Renal pelvis (tissue), 4 donors: ENCODE measurements around the gene CSMD2. TPM values are rescaled to one million over a fixed set of nuclear protein-coding genes. Genes with fewer than 3 reads are reported as not detected.

ENCODE experiments used
- DNase-seq: peaks from one replicate; pipeline ENCODE4 v3.0.0-alpha.2; 2013
- polyA plus RNA-seq, 3 donors: library from polyadenylated mRNA; unstranded; fragments of 120-200 nt; gene quantifications; one replicate each; pipeline ENCODE4 v1.2.1, GENCODE V29; 2013; ENCODE audit not compliant: insufficient read length in 3 of 3

CSMD2 gene
- polyA plus RNA-seq, 3 donors = 0.87 to 1.3 (median 1.0) TPM

DNA sequence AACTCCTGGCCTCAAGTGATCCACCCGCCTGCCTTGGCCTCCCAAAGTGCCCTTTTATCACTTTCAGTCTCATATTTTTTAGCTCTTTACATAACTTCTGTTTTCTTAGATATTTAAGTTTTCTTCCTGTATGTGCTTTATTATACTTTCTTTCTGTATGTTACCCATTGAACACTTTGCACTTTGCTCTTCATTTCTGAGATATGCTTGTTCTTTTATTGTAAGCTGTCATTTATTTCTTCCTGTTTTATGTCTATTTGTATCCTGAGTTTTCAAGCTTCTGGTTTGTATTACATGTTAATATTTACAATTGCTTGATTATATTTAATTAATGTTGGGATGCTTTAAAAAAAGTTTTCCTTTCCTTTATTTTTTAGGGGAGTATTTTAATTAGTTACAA, 656.9 kb downstream of the CSMD2 start:
- DNase-seq = no peak

DNA sequence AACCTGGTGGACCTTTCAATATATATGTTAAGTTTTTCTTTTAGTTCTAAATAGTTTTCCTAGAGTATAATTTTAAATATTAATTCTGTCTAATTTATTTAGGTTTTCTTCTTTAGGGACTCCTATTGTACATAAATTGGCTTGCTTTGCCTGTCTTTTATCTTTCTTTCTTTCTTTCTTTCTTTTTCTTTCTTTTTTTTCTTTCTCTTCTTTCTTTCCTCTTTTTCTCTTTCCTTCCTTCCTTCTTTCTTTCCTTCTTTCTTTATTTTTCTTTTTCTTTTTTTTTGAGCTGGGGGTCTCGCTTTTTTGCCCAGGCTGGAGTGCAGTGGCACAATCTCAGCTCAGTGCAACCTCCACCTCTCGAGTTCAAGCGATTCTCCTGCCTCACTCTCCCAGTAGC, 657.4 kb downstream of the CSMD2 start:
- no peak for DNase-seq

DNA sequence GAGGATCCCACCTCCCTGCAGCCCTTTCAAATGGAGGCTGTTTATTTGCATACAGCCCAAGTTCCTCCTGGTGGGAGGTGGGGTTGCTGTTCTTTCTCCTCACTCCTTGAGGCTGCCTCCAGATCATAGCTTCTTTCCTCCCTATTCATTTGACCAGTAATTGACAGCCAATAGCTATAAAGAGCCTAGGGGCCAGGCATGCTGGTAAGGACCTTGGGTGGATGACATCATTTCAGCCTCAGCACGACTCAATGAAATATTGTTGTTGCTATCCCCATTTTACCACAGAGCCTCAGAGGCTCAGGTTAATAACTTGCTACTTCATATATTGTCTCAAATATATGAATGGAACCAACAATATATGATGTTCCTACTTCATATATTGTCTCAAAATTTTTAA, 661.5 kb downstream of the CSMD2 start:
- DNase-seq = no peak

DNA sequence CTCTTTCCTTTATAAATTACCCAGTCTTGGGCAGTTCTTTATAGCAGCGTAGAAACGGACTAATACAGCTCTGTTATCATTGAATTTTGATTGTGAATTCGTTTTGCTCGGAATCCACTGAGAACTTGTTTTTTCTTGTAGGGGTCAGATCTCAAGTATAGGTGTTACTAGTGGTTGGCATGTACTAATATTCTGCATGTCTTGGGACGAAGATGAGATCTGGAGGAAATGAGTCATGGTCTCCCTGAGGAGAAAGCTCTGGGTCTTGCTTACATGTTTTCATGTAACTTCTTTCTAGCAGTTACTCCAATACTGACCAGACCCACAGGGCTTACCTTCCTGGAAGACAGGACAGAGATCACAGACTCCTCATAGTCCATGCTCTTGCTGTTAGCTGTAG, 662.3 kb downstream of the CSMD2 start:
- no peak for DNase-seq

DNA sequence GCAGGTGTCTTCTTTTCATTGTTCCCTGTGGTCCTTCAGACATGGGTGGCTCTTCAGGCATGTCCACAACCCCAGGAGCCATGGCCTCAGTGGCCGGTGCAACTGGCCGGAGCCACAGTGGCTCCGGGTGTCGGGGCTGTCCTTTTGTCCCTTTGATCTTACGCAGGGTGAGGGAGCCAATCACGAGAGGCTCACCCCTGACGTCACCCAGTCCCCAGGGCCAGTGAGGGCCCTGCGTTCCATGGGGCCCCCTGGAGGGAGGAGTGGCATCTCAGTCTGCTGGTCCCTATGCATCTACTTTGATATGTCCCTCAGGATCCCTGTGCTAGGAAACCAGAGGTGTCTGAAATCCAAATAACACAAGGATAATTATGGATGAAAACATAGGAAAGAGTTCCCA, 663.3 kb downstream of the CSMD2 start:
- DNase-seq = no peak

GRCh38 chr1:33501309-33501708, 663.7 kb downstream of the CSMD2 start:
- DNase-seq = no peak

DNA sequence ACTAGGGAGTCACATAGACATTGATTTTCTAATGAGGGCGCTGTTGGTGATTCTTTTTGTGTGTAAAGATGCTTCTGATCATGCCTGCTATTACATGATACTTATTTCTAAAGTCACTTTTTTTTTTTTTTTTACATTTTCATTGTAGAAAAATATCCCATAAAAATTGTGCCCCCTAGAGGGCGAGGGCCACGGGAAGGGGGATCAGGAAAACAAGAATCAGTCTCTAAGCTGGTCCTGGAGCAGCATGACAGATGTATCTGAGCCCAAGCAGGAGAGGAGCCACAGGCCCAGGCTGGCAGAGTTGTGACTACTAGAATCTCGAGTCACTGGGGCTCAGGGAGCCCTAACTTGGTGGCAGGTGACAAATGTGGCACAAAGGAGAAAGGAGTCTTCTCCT, 664.5 kb downstream of the CSMD2 start:
- no peak for DNase-seq

DNA sequence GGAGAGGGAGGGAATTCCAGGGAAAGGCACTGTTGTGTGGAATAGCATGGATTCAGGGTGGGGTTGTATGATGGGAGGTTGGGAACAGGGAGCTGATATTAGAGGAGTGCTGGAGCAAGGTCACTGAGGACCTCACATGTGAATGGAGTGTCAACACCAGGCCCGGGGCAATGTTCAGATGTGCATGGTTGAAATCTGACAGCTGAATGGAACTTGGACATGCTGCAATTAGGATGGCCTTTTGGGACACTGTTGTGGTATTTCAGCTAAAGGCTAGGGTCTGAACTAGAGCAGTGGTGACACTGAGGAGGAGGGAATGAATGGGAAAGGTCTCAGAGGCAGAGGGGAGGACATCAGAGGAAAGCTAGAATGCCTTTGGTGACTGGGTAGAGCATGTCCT, 667.6 kb downstream of the CSMD2 start:
- no peak for DNase-seq

DNA sequence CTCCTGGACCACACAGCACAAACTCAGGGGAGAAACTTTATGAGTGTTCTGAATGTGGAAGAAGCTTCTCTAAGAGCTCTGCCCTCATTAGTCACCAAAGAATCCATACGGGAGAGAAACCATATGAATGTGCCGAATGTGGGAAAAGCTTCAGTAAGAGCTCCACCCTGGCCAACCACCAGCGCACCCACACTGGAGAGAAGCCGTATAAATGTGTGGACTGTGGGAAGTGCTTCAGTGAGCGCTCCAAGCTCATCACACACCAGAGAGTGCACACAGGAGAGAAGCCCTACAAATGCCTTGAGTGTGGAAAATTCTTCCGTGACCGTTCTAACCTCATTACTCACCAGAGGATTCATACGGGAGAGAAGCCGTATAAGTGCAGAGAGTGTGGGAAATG, 670.1 kb downstream of the CSMD2 start:
- no peak for DNase-seq

GRCh38 chr1:33488624-33489023, 676.4 kb downstream of the CSMD2 start:
- no peak for DNase-seq

DNA sequence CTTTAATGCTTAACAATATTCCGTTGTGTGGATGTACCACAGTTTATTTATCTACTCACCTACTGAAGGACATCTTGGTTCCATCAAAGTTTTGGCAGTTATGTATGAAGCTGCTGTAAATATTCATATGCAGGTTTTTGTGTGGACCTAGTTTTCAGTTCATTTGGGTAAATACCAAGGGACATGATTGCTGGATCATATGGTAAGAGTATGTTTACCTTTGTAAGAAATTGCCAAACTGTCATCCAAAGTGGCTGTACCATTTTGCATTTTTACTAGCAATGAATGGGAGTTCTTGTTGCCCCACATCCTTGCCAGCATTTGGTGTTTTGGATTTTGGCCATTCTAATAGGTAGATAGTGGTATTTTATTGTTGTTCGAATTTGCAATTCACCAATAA, 682.6 kb downstream of the CSMD2 start:
- DNase-seq = no peak

GRCh38 chr1:33477451-33477850, 687.6 kb downstream of the CSMD2 start:
- no peak for DNase-seq

GRCh38 chr1:33473900-33474299, 691.1 kb downstream of the CSMD2 start:
- DNase-seq = no peak

GRCh38 chr1:33472269-33472980, 692.6 kb downstream of the CSMD2 start, which contains the start of gene ZSCAN20:
ZSCAN20 (plus strand) TSS chr1:33472645; CDS start chr1:33479289, 6,644 bp downstream.
- DNase-seq = peak; percentile 98

- no peak for DNase-seq
Measured at GRCh38 chr1:33471416-33471815, 693.6 kb downstream of the CSMD2 start.

GRCh38 chr1:33470495-33471012, 694.5 kb downstream of the CSMD2 start:
- DNase-seq = peak; percentile 84

DNA sequence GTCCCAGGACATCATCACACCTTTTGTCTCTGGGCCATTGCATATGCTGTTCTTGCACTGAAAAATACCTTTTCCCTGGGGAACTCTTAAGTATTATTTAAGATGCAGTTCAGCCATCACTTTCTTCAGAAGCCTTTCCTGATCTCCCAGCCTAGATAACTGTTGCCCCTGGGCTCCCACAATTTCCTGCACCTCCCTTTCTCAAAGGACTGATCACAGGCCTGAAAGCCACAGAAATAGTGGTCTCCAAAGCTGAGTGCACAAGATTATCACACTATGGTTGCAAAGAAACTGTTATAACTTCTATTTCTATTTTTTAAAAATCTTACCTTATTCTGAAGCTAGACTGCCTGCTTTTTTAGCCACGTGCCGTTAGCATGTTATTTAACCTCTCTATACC, 695.3 kb downstream of the CSMD2 start:
- no peak for DNase-seq

GRCh38 chr1:33468967-33469366, 696.1 kb downstream of the CSMD2 start:
- no peak for DNase-seq

GRCh38 chr1:33468531-33468930, 696.5 kb downstream of the CSMD2 start:
- no peak for DNase-seq

DNA sequence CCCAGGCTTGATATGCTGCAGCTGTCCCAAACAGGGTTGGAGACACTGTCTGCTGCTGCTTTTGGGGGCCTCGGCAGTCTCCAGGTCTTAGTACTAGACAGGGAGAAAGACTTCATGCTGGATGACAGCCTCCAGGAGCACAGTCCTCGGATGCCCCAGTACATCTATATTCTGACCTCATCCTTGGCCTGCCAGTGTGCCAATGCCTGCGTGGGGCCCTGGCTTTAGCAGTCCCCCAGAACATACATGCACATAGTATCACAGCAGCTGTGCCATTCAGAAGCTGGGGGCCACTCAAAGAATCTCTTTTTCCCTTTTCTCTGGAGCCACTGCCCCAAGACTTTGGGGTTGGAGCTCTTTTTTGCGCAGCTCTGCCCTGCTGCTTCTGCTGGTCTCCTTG, 697.0 kb downstream of the CSMD2 start:
- DNase-seq = no peak

DNA sequence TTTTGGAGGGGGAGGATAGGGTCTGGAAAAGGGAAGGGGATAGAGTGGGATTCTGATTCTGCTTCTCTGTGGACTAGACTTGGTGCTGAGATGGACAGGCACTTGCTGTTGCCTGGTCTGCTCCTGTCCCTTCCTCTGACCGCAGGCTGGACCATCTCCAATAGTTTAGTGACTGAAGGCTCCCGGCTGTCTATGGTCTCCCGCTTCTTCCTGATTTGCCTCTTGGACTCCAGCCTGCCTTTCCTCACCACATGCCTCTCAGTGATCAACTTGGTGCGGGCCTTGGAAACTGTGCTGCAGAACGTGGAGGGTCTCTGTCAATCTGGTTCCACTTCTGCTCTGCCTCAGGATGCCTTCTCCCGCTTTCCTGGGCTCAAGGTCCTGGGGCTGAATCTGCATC, 698.9 kb downstream of the CSMD2 start:
- peak; percentile 51 for DNase-seq

DNA sequence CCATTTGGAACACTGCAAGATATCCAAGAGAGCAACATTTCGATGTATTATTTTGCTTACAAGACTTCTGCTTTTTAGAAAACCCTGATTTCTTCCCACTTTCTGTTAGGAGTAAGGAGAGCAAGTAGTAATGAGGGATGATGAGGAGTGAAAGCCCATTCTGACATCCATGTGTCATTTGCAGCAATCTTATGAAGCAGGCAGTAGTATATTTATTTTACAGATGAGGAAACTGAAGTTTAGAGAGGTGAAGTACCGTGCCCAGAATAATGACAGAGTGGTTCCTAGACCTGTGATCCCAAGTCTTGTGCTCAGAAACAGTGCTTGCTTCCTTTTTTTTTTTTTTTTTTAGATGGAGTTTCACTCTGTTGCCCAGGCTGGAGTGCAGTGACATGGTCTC, 699.7 kb downstream of the CSMD2 start:
- no peak for DNase-seq

GRCh38 chr1:33464552-33464951, 700.5 kb downstream of the CSMD2 start:
- no peak for DNase-seq
